ENCODE results near the gene LARGE1. TPM values are rescaled to one million over a fixed set of nuclear protein-coding genes. Genes with fewer than 3 reads are reported as not detected.
"Not testable (repeated sequence)": the region's sequence is repeated elsewhere in the genome, so short reads cannot be mapped to it uniquely, and the experiment has no call there.

LARGE1 gene
- total RNA-seq, 2 donors from 2014 or later = 12.5 to 21.1 TPM

DNA sequence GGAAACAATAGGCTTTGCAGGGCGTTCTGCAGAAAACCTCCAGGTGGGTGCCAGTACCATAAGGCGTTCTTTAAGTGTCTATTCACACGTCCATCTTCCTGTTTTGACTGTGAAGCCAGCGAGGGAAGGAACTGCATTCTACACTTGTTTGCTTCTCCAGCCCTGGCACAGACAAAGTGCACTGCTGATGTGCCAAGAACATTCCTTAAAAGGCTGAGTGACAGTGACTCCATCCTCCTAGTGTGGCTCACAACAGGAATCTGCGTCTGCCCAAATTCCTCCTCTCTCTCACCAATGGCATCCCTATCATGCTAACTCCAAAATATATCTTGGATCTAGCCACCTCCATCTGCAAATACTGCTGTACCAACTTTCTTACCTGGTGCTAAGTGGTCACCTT, 454.7 kb downstream of the LARGE1 start:
- intact Hi-C loops (cut with DNase I) = no loop called here
- Histone ChIP-seq H3K9me3 (no peaks in the 10 kb centered on the region), H3K4me1 (no peaks in the 10 kb centered on the region), H3K27me3 (no peaks in the 10 kb centered on the region), H3K4me3 (no peak overlapping the region), H3K36me3 (replicated peaks in 1 of 2; ENCODE audit: insufficient read depth in 1 of 2, low read depth in 2 of 2) (no peaks in the 10 kb centered on the region), H3K27ac (no peak overlapping the region)
- WGBS, 2 donors = 78 to 82% methylated on average over 5 of the region's 5 CpGs
- no peak for ATAC-seq
- no peak for DNase-seq
- TF ChIP-seq CTCF (IDR thresholded peaks at IDR 0.05) (no peak), POLR2A (IDR thresholded peaks at IDR 0.05) (no peak)

DNA sequence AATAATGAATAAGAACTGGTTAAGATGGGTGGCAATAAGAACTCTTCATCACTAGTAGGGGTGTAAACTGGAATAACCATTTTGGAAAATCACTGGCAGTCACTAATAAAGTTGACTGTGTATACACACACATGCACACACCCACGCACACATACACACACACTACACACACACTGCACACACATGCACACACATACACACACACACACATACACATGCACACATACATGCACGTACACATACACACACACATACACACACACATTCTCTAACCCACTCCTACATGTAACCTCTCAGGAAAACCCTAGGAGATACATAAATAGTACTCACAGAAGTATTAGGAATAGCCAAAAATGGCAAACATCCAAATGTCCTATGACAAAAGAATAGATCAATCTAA, 455.6 kb downstream of the LARGE1 start:
- ATAC-seq (no peak), DNase-seq (no peak)
- TF ChIP-seq CTCF (IDR thresholded peaks at IDR 0.05) (no peak), POLR2A (IDR thresholded peaks at IDR 0.05) (no peak)
- Histone ChIP-seq H3K4me3 (no peak overlapping the region), H3K9me3 (no peaks in the 10 kb centered on the region), H3K27ac (no peak overlapping the region), H3K27me3 (no peaks in the 10 kb centered on the region), H3K36me3 (replicated peaks in 1 of 2; ENCODE audit: insufficient read depth in 1 of 2, low read depth in 2 of 2) (no peaks in the 10 kb centered on the region), H3K4me1 (no peaks in the 10 kb centered on the region)
- intact Hi-C loops (cut with DNase I) = no loop called here
- 91 to 96% methylated on average over 2 of the region's 2 CpGs for WGBS, 2 donors

DNA sequence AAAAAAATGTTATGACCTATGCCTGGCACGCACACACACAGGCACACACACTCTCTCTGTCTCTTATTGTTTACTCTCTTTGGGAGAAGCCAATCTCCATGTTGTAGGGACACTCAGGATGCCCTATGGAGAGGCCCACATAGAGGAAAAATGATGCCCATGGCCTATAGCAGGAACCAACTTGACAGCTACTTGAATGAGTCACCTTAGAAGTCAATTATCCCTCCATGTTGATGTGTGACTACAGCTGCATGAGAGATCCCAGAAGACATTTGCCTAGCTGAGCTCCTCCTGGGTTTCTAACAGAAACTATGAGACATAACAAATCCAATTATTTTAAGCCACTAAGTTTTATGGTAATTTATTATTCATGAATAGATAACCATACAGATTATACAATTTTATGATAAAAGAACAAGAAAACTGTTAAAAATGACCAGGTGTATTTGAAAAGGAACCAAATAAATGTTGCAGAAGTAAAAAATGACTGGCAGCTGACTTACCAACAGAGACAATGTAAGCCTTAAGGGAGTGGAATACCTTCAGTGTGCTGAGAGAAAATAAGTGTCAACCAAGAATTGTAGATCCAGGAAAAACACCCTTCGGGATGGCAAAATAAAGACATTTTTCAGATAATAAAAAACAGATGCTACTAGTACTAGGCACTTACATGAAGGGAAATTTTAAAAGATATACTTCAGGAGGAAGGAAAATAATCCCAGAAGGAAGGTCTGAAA, 458.4 kb downstream of the LARGE1 start:
- no peak overlapping the region for H3K27ac ChIP-seq
- WGBS, 2 donors = 86 to 93% methylated on average over 2 of the region's 2 CpGs
- no peak for DNase-seq
- H3K4me1 ChIP-seq = no peaks in the 10 kb centered on the region
- no peak overlapping the region for H3K4me3 ChIP-seq
- intact Hi-C loops (cut with DNase I) = no loop called here
- no peaks in the 10 kb centered on the region for H3K36me3 ChIP-seq (replicated peaks in 1 of 2; ENCODE audit: insufficient read depth in 1 of 2, low read depth in 2 of 2)
- H3K27me3 ChIP-seq = no peaks in the 10 kb centered on the region
- no peak for ATAC-seq
- TF ChIP-seq POLR2A (IDR thresholded peaks at IDR 0.05) = no peak
- TF ChIP-seq CTCF (IDR thresholded peaks at IDR 0.05) = no peak
- no peaks in the 10 kb centered on the region for H3K9me3 ChIP-seq

GRCh38 chr22:33461245-33461644, 459.0 kb downstream of the LARGE1 start:
- WGBS, 2 donors = 88 to 90% methylated on average over 1 of the region's 1 CpG
- H3K27me3 ChIP-seq; H3K4me1 ChIP-seq; H3K36me3 ChIP-seq (replicated peaks in 1 of 2; ENCODE audit: insufficient read depth in 1 of 2, low read depth in 2 of 2); H3K4me3 ChIP-seq; intact Hi-C loops (cut with DNase I); DNase-seq; H3K9me3 ChIP-seq; H3K27ac ChIP-seq; ATAC-seq: not testable (repeated sequence)

GRCh38 chr22:33459137-33459536, 461.1 kb downstream of the LARGE1 start:
- ATAC-seq (no peak), DNase-seq (no peak)
- Histone ChIP-seq H3K36me3 (replicated peaks in 1 of 2; ENCODE audit: insufficient read depth in 1 of 2, low read depth in 2 of 2) (no peaks in the 10 kb centered on the region), H3K27me3 (no peaks in the 10 kb centered on the region), H3K9me3 (no peaks in the 10 kb centered on the region), H3K4me1 (no peaks in the 10 kb centered on the region), H3K4me3 (no peak overlapping the region), H3K27ac (no peak overlapping the region)
- 89 to 95% methylated on average over 6 of the region's 6 CpGs for WGBS, 2 donors
- TF ChIP-seq CTCF (IDR thresholded peaks at IDR 0.05) (no peak), POLR2A (IDR thresholded peaks at IDR 0.05) (no peak)
- intact Hi-C loops (cut with DNase I) = no loop called here

All from body of pancreas (tissue), 4 donors.